Renal cortex interstitium (tissue), 11 donors: ENCODE measurements around the gene SULT1A1. TPM values are rescaled to one million over a fixed set of nuclear protein-coding genes. Genes with fewer than 3 reads are reported as not detected.
"Not testable (repeated sequence)": the region's sequence is repeated elsewhere in the genome, so short reads cannot be mapped to it uniquely, and the experiment has no call there.

Experiments
- DNase-seq, 11 donors: peaks; one replicate each; pipeline ENCODE4 v3.0.0-alpha.2; 2013; ENCODE audit warnings: low read depth in 9 of 11, low spot score in 4 of 11; ENCODE audit errors: extremely low read depth in 1 of 11
- polyA plus RNA-seq, 3 donors: library from polyadenylated mRNA; unstranded; fragments of 120-200 nt; gene quantifications; one replicate each; pipeline ENCODE4 v1.2.1, GENCODE V29; 2013; ENCODE audit not compliant: insufficient read length in 3 of 3

The SULT1A1 gene
- polyA plus RNA-seq, 3 donors: 20.7 to 25.8 (median 21.0) TPM

GRCh38 chr16:28572696-28573510 is 36.9 kb downstream of the SULT1A1 start:
- peak in 10 of 11 donors; percentile 39 to 88 (median 68) for DNase-seq

DNA sequence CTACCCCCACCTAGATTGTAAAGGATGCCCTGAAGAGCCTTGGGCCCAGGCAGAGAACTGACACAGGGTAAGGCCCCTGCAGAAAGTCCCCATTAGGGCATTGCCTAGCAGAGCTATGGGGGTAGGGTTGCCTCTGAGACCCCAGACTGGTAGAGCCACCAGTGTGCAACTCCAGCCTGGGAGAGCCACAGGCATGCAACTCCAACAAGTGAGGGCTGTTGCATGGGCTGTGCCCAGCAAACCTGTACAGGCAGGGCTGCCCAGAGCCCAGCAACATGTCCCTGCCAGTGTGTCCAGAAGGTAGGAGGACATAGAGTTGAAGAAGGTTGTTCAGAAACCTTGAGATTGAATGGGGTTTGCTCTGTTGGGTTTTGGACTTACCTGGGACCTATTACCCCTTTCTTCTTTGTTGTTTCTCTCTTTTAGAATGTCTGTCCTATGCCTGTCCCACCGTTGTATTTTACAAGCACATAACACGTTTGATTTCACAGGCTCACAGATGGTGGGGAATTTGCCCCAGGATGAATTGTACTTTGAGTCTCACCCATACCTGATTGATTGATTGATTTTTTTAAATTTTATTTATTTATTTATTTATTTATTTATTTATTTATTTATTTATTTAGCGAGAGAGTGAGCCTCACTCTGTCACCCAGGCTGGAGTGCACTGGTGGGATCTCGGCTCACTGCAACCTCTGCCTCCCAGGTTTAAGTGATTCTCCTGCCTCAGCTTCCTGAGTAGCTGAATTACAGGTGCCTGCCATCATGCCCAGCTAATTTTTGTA is 39.7 kb downstream of the SULT1A1 start:
- DNase-seq: no peak

DNA sequence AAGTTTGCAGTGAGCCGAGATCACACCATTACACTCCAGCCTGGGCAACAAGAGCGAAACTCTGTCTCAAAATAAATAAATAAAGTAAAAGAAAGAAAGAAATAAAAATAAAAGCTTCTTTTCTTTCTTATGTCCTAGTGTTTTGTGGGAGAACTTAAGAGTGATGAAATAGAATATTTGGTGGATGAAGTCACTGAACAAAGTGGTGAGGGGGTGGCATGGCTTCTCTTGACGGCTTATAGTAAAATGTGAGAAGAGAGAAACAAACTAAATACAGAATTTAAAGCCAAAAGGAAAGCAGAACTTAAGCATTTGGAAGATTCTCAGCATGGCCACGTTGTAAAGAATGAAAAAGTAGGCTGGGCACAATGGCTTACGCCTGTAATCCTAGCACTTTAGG is 40.8 kb downstream of the SULT1A1 start:
- DNase-seq: no peak

DNA sequence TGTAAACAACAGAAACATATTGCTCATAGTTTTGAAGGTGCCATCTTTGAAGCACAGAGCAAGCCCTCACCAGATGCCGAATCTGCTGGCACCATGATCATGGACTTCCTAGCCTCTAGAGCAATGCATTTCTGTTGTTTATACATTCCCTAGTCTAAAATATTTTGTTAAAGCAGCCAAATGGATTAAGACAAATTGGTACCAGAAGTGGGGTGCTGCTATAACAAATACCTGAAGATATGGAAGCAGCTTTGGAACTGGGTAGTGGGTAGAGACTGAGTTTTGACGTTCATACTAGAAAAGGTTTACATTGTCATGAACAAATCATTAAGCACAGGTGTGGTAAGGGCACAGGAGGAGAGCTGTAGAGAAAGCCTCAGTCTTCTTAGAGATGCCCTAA is 42.6 kb downstream of the SULT1A1 start:
- no peak for DNase-seq

DNA sequence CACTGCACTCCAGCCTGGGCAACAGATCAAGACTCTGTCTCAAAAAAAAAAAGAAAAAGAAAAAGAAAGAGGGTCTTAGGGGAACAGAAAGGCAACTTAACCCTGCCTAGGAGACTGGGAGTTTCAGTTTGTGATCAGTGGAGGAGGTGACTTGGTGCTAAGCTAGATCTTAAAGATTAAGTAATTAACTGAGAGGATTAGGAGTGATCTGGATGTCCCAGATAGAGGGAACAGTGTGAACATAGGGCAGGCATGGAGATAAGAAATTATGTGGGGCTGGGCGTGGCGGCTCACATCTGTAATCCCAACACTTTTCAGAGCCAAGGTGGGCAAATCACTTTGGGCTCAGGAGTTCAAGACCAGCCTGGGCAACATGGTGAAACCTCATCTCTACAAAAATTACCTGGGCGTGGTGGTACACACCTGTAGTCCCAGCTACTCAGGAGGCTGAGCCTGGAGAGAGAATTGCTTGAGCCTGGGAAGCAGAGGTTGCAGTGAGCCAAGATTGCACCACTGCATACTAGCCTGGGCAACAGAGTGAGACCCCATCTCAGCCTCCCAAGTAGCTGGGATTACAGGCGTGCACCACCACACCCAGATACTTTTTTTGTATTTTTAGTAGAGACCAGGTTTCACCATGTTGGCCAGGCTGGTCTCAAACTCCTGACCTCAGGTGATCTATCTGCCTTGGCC is 43.5 kb downstream of the SULT1A1 start:
- DNase-seq: not testable (repeated sequence)

GRCh38 chr16:28563218-28563617 is 46.6 kb downstream of the SULT1A1 start:
- no peak for DNase-seq

DNA sequence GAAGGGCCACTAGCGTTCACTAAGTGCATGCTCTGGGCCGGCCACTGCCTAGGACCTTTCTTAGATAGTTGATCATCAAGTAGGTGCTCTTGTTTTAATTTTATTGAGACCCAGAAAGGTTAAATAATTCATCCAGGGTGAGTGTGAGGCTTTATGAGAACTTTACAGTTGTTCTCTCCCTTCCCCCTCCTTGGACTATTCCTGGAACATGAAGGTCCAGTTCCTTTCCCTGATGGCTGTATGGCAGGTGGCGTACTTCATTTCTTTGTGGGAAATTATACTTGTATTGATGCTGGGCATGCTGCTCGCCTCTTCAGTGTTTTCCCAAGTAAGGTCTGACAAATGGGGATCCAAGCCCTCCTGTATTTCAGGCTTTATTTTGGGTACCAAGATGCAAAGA is 47.6 kb downstream of the SULT1A1 start:
- DNase-seq: no peak

GRCh38 chr16:28561557-28562187 is 48.2 kb downstream of the SULT1A1 start:
- no peak for DNase-seq

DNA sequence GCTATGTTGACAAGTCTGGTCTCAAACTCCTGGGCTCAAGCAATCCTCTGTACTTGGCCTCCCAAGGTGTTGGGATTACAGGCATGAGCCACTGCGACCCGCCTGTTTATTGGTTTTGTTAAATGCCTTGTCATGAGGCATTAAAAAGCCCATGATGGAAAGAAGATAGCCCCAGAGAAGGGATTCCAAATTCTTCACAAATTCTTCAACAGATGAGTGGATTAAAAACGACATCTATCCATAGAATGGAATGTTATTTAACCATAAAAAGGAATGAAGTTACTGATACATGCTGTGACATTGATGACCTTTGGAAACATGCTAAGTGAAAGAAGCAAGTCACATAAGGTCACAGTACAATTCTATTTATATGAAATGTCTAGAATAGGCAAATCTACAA is 51.4 kb downstream of the SULT1A1 start:
- no peak for DNase-seq

GRCh38 chr16:28556914-28557320 is 52.9 kb downstream of the SULT1A1 start:
- DNase-seq: no peak

- no peak for DNase-seq
Observed at GRCh38 chr16:28555561-28555960, 54.3 kb downstream of the SULT1A1 start.

Other genes with a start within 250 kb of the SULT1A1 start
- gene NPIPB6, start 246.5 kb downstream of the SULT1A1 start, polyA plus RNA-seq: 1 to 10 TPM; 1.7 to 4.9 (median 2.3) TPM
- 100 to 1,000 TPM; 101 to 105 (median 105) TPM for gene EIF3CL, start 206.2 kb downstream of the SULT1A1 start, polyA plus RNA-seq
- gene NPIPB7, start 137.7 kb downstream of the SULT1A1 start, polyA plus RNA-seq: 1 to 10 TPM in 1 of 3 donors, under 1 TPM in 1, not detected in 1; 0.14 to 1.0 TPM
- 10 to 100 TPM; 30.4 to 34.2 (median 32.8) TPM for gene CLN3, start 118.0 kb downstream of the SULT1A1 start, polyA plus RNA-seq
- under 1 TPM; 0.48 to 0.92 (median 0.83) TPM for gene APOBR, start 115.4 kb downstream of the SULT1A1 start, polyA plus RNA-seq
- not detected for gene IL27, start 103.2 kb downstream of the SULT1A1 start, polyA plus RNA-seq
- gene NUPR1, start 71.1 kb downstream of the SULT1A1 start, polyA plus RNA-seq: 10 to 100 TPM in 2 of 3 donors, 1 to 10 TPM in 1; 7.7 to 11.7 (median 10.5) TPM
- gene SGF29, start 56.1 kb downstream of the SULT1A1 start, polyA plus RNA-seq: 10 to 100 TPM; 19.2 to 25.1 (median 24.6) TPM
- 1 to 10 TPM; 1.7 to 3.1 (median 2.0) TPM for gene SULT1A2, start 13.0 kb downstream of the SULT1A1 start, polyA plus RNA-seq
- 1 to 10 TPM in 1 of 3 donors, under 1 TPM in 2; 0.47 to 2.1 (median 0.73) TPM for gene NPIPB8, start 28.0 kb upstream of the SULT1A1 start, polyA plus RNA-seq
- 100 to 1,000 TPM; 604 to 643 (median 631) TPM for gene EIF3C, start 101.4 kb upstream of the SULT1A1 start, polyA plus RNA-seq
- 1 to 10 TPM; 1.3 to 2.4 (median 1.7) TPM for gene NPIPB9, start 141.7 kb upstream of the SULT1A1 start, polyA plus RNA-seq
- gene ATXN2L, start 213.0 kb upstream of the SULT1A1 start, polyA plus RNA-seq: 100 to 1,000 TPM in 2 of 3 donors, 10 to 100 TPM in 1; 84.8 to 148 (median 129) TPM
- 100 to 1,000 TPM; 196 to 229 (median 212) TPM for gene TUFM, start 236.3 kb upstream of the SULT1A1 start, polyA plus RNA-seq